K562 (cell line): Measurements from ENCODE around the gene RGS19. TPM values are rescaled to one million over a fixed set of nuclear protein-coding genes. Genes with fewer than 3 reads are reported as not detected.

Experiments
- ATAC-seq: fragments of 200-7000 bp; cut with Tn5 transposase; 3 replicates; pipeline ENCODE4 v1.9.1; 2020; ENCODE audit warnings: moderate library complexity
- BruUV-seq: library from RNA; stranded (reverse); fragments of 400-500 nt; replicated peaks from 2 replicates; lab custom pipeline; 2021; lab: Mats Ljungman, UMichigan
- CTCF ChIA-PET: fragments of 300-600 bp; formaldehyde crosslinking; extraction: SDS; loops from one replicate; lab custom pipeline; 2021; ENCODE audit warnings: low intra/inter-chr PET ratio; lab: Yijun Ruan, JAX
- POLR2A ChIA-PET: fragments of 300-600, 350-650 bp; sonication (Branson Sonifier 250); formaldehyde crosslinking; extraction: SDS; loops from one replicate; lab custom pipeline; 2021; ENCODE audit warnings: antibody characterized with exemption, inconsistent platforms; lab: Yijun Ruan, JAX
- DNase-seq, 4 experiments: peaks; one replicate each; pipeline versions ENCODE4 v3.0.0 to v3.0.0-alpha.2; 2011 to 2018; ENCODE audit warnings: low spot score in 3 of 4, mixed read lengths in 3 of 4; ENCODE audit errors: extremely low read depth in 1 of 4
- FAIRE-seq: peaks from 2 replicates; lab custom pipeline; 2011; peaks lifted over from hg19 to GRCh38; lab: Jason Lieb, UNC
- H2AFZ ChIP-seq: 2 replicates; pipeline ENCODE4 v1.6.0; 2011; ENCODE audit warnings: low read depth, low read length, control low read depth, inconsistent platforms
- H3K27ac ChIP-seq: fragments of 200-600 bp; 3 replicates; pipeline ENCODE4 v1.8.0; 2011; ENCODE audit warnings: low read depth, mild to moderate bottlenecking, control low read depth, inconsistent platforms, low read length, moderate library complexity, mixed read lengths; ENCODE audit errors: extremely low read depth
- H3K27me3 ChIP-seq, 2 experiments: fragments of 300-600 bp in 1 of 2; 2 replicates in 1 of 2; 3 replicates in 1 of 2; pipeline versions ENCODE4 v1.6.0 to v1.8.0; 2011; ENCODE audit warnings: inconsistent platforms in 2 of 2, low read length in 2 of 2, mild to moderate bottlenecking in 1 of 2, mixed read lengths in 1 of 2, moderate library complexity in 1 of 2; ENCODE audit not compliant: control insufficient read depth in 2 of 2, insufficient read depth in 2 of 2
- H3K36me3 ChIP-seq: fragments of 300-600 bp; 3 replicates; pipeline ENCODE4 v1.8.0; 2011; ENCODE audit warnings: mild to moderate bottlenecking, low read length, inconsistent platforms; ENCODE audit not compliant: control insufficient read depth, insufficient read depth
- H3K4me1 ChIP-seq, 2 experiments: fragments of 200-600 bp in 1 of 2; replicated peaks in 1 of 2; 2 replicates in 1 of 2; 3 replicates in 1 of 2; pipeline versions ENCODE4 v1.5.1 to v1.8.0; 2011; ENCODE audit warnings: inconsistent platforms in 2 of 2, low read length in 2 of 2, mild to moderate bottlenecking in 1 of 2, mixed read lengths in 1 of 2, moderate library complexity in 1 of 2; ENCODE audit not compliant: control insufficient read depth in 2 of 2, insufficient read depth in 2 of 2
- H3K4me2 ChIP-seq: 2 replicates; pipeline ENCODE4 v1.6.1; 2011; ENCODE audit warnings: low read length, control low read depth, inconsistent platforms, mixed read lengths; ENCODE audit not compliant: insufficient read depth
- H3K4me3 ChIP-seq: fragments of 200-600 bp; sonication (generic), shearing (Covaris generic); 2 replicates; pipeline ENCODE4 v1.5.1; 2016; ENCODE audit warnings: control low read depth, inconsistent platforms
- H3K79me2 ChIP-seq: fragments of 200-600 bp; 3 replicates; pipeline ENCODE4 v1.8.0; 2011; ENCODE audit warnings: low read length, inconsistent platforms; ENCODE audit not compliant: control insufficient read depth, insufficient read depth
- H3K9ac ChIP-seq, 2 experiments: 2 replicates each; pipeline versions ENCODE4 v1.6.0 to v1.6.1; 2011; ENCODE audit warnings: low read depth in 2 of 2, low read length in 2 of 2, control low read depth in 1 of 2, inconsistent platforms in 1 of 2, mild to moderate bottlenecking in 1 of 2, mixed read lengths in 1 of 2; ENCODE audit not compliant: insufficient read depth in 1 of 2
- H3K9me1 ChIP-seq: one replicate; pipeline ENCODE4 v1.6.0; 2011; ENCODE audit warnings: inconsistent platforms, mild to moderate bottlenecking, low read length, moderate library complexity; ENCODE audit not compliant: control insufficient read depth, insufficient read depth
- H3K9me3 ChIP-seq: replicated peaks from 2 replicates; pipeline ENCODE4 v1.5.1; 2011; ENCODE audit warnings: low read depth, low read length, inconsistent platforms; ENCODE audit not compliant: control insufficient read depth, insufficient read depth
- H4K20me1 ChIP-seq: replicated peaks from 2 replicates; pipeline ENCODE4 v1.6.1; 2011; ENCODE audit warnings: low read length, inconsistent platforms, mixed read lengths; ENCODE audit not compliant: control insufficient read depth, insufficient read depth
- DMBX1 ChIP-seq: fragments of 250-450 bp; sonication (Bioruptor Pico); IDR thresholded peaks from 2 replicates; pipeline ENCODE4 v1.8.0; 2022; ENCODE audit warnings: inconsistent platforms, mild to moderate bottlenecking, moderate library complexity, borderline replicate concordance
- HIVEP1 ChIP-seq: fragments of 250-450 bp; sonication (Bioruptor Pico); IDR thresholded peaks from 2 replicates; pipeline ENCODE4 v1.4.0; 2020; ENCODE audit warnings: mild to moderate bottlenecking
- L3MBTL2 ChIP-seq: fragments of 450-650 bp; IDR thresholded peaks from 2 replicates; pipeline ENCODE4 v1.6.1; 2016; ENCODE audit warnings: mild to moderate bottlenecking, moderate library complexity
- MAX ChIP-seq: sonication (generic); formaldehyde crosslinking; IDR thresholded peaks from 2 replicates; pipeline ENCODE4 v1.9.0; 2022; ENCODE audit warnings: mild to moderate bottlenecking, missing genetic modification reagents
- WGBS: fragments of 100-300 bp; shearing (Covaris generic); methylation state at CpG from one replicate; pipeline ENCODE4 v1.1.6; 2016; ENCODE audit warnings: low coverage, mixed read lengths; ENCODE audit not compliant: insufficient coverage; ENCODE audit errors: missing lambda C conversion rate; 5-methylcytosine and 5-hydroxymethylcytosine counted together
- in situ Hi-C: fragments of 300-500 bp; cut with MboI; formaldehyde crosslinking; loops from 4 replicates; pipeline ENCODE4 v1.15.0; 2018; ENCODE audit warnings: inconsistent platforms, mixed read lengths
- intact Hi-C: fragments of 100-400 bp; cut with micrococcal nuclease; formaldehyde crosslinking; loops from 2 replicates; pipeline ENCODE4 v1.14.2; 2022
- polyA plus RNA-seq, 8 experiments: library from polyadenylated mRNA; depleted of rRNA in 4 of 8; stranded (reverse) in 5 of 8; unstranded in 3 of 8; fragments of >200 nt; fragmentation: Nextera tagmentation in 2 of 8; fragmentation: Illumina TruSeq in 1 of 8; extraction: Ambion mirVana in 2 of 8; extraction: Trizol in 1 of 8; gene quantifications; 2 replicates each; pipeline versions ENCODE4 v1.2.1 to v1.2.3, GENCODE V29; 2011 to 2014; ENCODE audit warnings: inconsistent platforms in 1 of 8, missing spikeins in 1 of 8
- total RNA-seq, 7 experiments: library from RNA; depleted of rRNA in 6 of 7; stranded (reverse); fragments of >200 nt in 6 of 7; fragmentation: Illumina TruSeq in 2 of 7; extraction: Trizol in 2 of 7; gene quantifications; 2 replicates each; pipeline versions ENCODE4 v1.2.1 to v1.2.3, GENCODE V29; 2011 to 2021; ENCODE audit warnings: low replicate concordance in 1 of 7
- TF ChIP-seq, protein P1 (sequence below): fragments of 450-650 bp; IDR thresholded peaks from 2 replicates; pipeline ENCODE4 v1.6.1; 2018; ENCODE audit not compliant: partially characterized antibody

The RGS19 gene
- total and polyA plus RNA-seq, 9 of the 15 experiments (the other 6 are each of a cell fraction or from before 2014, with no cell fraction given), result 0.41 to 23.7 (median 14.6) TPM

- WGBS, result 22% methylated on average over 12 of the region's 17 CpGs
- Histone ChIP-seq H3K27me3 (no peaks in the 10 kb centered on the region), H3K9me3 (no peaks in the 10 kb centered on the region), H3K36me3 (peaks cover 8% of the 10 kb centered on the region; the same call in 1 of the 3 replicates), H3K4me1 (peaks cover 37 to 82% of the 10 kb centered on the region in 2 experiments), H3K4me2 (peak overlapping the region; percentile 74; the same call in 1 of the 2 replicates), H4K20me1 (no peaks in the 10 kb centered on the region), H3K9ac (peak overlapping the region; percentile 69 to 92; a peak in 3 of 4 replicates), H3K27ac (peak overlapping the region; percentile 83; the same call in 1 of the 3 replicates), H2AFZ (peak overlapping the region; percentile 96), H3K79me2 (no peaks in the 10 kb centered on the region; the same call in 2 of the 3 replicates), H3K9me1 (peaks cover 5% of the 10 kb centered on the region), H3K4me3 (peak overlapping the region; percentile 51)
- DNase-seq (peak in 2 of 4 experiments; percentile 22 to 28), ATAC-seq (peak; percentile 11), FAIRE-seq (peak; percentile 32)
- ChIA-PET POLR2A (interaction anchor here (0.6 to 2.0 kb wide), 7 partner anchors 7 to 216 kb away, joined by 3 to 14 read pairs (median 3); partner anchors contain the start of gene PCMTD2), CTCF (interaction anchor here (1.0 to 2.1 kb wide), 3 partner anchors 58 to 501 kb away, joined by 3 to 16 read pairs (median 4); partner anchors contain the start of gene PRPF6)
- in situ Hi-C loops, result no loop called here
- BruUV-seq, result TSS peak; percentile 35
- no peak for TF ChIP-seq MAX (CRISPR knock-in tag)
- TF ChIP-seq HIVEP1 (CRISPR knock-in tag), result no peak
- no peak for TF ChIP-seq L3MBTL2
- 0 out of 2 replicates have a peak, but pooled peaks have one; percentile 12 for TF ChIP-seq DMBX1 (CRISPR knock-in tag)
- TF ChIP-seq, protein P1, sequence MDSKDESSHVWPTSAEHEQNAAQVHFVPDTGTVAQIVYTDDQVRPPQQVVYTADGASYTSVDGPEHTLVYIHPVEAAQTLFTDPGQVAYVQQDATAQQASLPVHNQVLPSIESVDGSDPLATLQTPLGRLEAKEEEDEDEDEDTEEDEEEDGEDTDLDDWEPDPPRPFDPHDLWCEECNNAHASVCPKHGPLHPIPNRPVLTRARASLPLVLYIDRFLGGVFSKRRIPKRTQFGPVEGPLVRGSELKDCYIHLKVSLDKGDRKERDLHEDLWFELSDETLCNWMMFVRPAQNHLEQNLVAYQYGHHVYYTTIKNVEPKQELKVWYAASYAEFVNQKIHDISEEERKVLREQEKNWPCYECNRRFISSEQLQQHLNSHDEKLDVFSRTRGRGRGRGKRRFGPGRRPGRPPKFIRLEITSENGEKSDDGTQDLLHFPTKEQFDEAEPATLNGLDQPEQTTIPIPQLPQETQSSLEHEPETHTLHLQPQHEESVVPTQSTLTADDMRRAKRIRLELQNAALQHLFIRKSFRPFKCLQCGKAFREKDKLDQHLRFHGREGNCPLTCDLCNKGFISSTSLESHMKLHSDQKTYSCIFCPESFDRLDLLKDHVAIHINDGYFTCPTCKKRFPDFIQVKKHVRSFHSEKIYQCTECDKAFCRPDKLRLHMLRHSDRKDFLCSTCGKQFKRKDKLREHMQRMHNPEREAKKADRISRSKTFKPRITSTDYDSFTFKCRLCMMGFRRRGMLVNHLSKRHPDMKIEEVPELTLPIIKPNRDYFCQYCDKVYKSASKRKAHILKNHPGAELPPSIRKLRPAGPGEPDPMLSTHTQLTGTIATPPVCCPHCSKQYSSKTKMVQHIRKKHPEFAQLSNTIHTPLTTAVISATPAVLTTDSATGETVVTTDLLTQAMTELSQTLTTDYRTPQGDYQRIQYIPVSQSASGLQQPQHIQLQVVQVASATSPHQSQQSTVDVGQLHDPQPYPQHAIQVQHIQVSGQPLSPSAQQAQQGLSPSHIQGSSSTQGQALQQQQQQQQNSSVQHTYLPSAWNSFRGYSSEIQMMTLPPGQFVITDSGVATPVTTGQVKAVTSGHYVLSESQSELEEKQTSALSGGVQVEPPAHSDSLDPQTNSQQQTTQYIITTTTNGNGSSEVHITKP, result peak; percentile 38
- intact Hi-C loops, result loop anchor here (2.0 to 5.0 kb wide), 3 partner anchors 15 to 502 kb away; partner anchors contain the start of gene PTK6
Measured at GRCh38 chr20:64039293-64040160, 39.8 kb downstream of the RGS19 start.
